ENCODE data around the gene CA6.
"Not testable (repeated sequence)": the region's sequence is repeated elsewhere in the genome, so short reads cannot be mapped to it uniquely, and the experiment has no call there.

The CA6 gene

DNA sequence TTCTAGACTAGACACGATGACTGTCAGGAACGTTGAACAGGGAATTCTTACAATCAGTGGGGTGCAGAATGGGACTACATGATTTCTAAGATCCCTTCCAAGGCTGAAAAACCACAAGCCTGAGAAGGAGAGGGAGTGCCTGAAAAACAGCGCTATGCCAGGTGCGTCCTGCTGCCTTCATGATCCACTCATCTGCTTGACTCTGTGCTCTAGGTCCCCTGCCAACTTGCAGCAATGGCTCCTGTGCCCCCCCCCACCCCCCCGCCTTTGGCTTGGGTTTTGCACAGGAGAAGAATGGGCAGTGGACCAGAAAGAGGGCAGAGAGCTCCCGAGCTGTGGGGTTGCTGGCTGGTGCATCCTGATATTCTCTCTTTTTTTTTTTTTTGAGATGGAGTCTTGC is 74.6 kb downstream of the CA6 start:
- H3K4me1 ChIP-seq (ENCODE audit: low read depth, poor library complexity, severe bottlenecking): no peaks in the 10 kb centered on the region

DNA sequence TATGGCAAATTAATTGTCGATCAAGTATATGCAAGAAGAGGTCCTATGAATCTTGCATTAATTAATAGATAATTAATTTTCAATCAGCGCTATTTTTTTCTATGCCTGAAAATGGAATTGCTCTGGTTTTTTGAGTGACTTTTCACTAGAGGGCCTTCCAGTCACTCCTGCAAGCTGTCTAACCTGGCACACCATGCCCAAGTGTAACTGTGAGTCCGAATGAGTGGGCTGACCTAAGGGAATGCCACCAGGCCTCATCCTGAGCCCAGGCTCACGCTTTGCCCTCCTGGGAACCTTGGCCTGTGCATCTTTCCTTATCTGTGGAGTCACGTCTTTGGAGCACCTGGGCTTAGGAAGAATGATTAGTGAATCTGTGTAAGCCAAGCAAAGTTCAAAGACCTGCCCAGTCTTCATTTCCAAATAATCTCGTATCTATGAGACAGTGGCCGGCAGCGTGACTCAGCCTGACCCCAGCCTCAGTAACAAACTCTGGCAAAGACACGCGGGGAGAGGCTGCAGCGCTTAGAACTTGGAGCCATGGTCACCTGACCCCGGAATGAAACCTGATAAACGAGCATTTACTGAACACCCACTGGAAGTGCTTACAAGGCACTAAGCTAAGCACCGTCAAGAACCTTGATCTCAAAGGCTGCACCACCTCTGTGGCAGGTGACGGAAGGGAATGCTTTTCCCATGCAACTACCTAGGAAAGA is 76.5 kb downstream of the CA6 start:
- not testable (repeated sequence) for H3K4me2 ChIP-seq; H3K36me3 ChIP-seq (ENCODE audit: insufficient read depth); H3K9ac ChIP-seq; H3K4me3 ChIP-seq (IDR thresholded peaks at IDR 0.05; ENCODE audit: insufficient read depth, low read depth, low read length); H3K27me3 ChIP-seq (ENCODE audit: insufficient read depth, low read depth); H3K27ac ChIP-seq; H4K20me1 ChIP-seq (ENCODE audit: insufficient read depth); H2AFZ ChIP-seq (ENCODE audit: low read depth); H3K79me2 ChIP-seq (ENCODE audit: insufficient read depth, low read depth); H3K4me1 ChIP-seq (ENCODE audit: low read depth, poor library complexity, severe bottlenecking)

More for the DNA sequence above, 74.6 kb downstream of the CA6 start:
- Histone ChIP-seq H3K36me3 (ENCODE audit: insufficient read depth) (no peaks in the 10 kb centered on the region), H2AFZ (ENCODE audit: low read depth) (no peak overlapping the region), H3K79me2 (ENCODE audit: insufficient read depth, low read depth) (no peaks in the 10 kb centered on the region), H3K27me3 (ENCODE audit: insufficient read depth, low read depth) (peaks cover 3% of the 10 kb centered on the region; the same call in 1 of the 2 replicates), H3K27ac (no peak overlapping the region), H3K4me2 (no peak overlapping the region), H3K4me3 (IDR thresholded peaks at IDR 0.05; ENCODE audit: insufficient read depth, low read depth, low read length) (no peak overlapping the region), H4K20me1 (ENCODE audit: insufficient read depth) (no peaks in the 10 kb centered on the region), H3K9ac (no peak overlapping the region)
- TF ChIP-seq, protein P1, sequence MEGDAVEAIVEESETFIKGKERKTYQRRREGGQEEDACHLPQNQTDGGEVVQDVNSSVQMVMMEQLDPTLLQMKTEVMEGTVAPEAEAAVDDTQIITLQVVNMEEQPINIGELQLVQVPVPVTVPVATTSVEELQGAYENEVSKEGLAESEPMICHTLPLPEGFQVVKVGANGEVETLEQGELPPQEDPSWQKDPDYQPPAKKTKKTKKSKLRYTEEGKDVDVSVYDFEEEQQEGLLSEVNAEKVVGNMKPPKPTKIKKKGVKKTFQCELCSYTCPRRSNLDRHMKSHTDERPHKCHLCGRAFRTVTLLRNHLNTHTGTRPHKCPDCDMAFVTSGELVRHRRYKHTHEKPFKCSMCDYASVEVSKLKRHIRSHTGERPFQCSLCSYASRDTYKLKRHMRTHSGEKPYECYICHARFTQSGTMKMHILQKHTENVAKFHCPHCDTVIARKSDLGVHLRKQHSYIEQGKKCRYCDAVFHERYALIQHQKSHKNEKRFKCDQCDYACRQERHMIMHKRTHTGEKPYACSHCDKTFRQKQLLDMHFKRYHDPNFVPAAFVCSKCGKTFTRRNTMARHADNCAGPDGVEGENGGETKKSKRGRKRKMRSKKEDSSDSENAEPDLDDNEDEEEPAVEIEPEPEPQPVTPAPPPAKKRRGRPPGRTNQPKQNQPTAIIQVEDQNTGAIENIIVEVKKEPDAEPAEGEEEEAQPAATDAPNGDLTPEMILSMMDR (conservative IDR thresholded peaks at IDR 0.05; ENCODE audit: low read depth, low read length): no peak

DNA sequence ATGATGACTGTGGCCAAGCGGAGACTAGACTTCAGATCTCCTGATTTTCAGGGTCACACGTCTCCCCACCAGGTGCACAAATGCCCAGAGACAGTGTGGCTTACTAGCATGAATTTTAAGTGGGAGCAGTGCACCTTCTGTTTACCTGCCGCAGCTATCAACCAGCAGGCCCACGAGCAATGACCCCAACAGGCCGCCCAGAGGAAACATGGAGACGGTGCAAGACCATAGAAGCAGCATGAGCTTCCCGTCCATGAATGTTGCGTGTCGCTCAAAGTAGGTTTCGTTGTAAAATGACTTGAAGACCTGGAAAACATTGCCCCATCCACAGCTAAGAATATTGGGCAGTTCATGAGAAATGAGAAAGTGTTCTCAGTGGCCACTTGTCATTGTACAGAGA is 77.1 kb downstream of the CA6 start:
- no peak overlapping the region for H3K4me3 ChIP-seq (IDR thresholded peaks at IDR 0.05; ENCODE audit: insufficient read depth, low read depth, low read length)
- TF ChIP-seq, protein P1 (conservative IDR thresholded peaks at IDR 0.05; ENCODE audit: low read depth, low read length): no peak
- no peak overlapping the region for H2AFZ ChIP-seq (ENCODE audit: low read depth)
- H3K27me3 ChIP-seq (ENCODE audit: insufficient read depth, low read depth): no peaks in the 10 kb centered on the region; the same call in 1 of the 2 replicates
- no peak overlapping the region for H3K4me2 ChIP-seq
- H3K36me3 ChIP-seq (ENCODE audit: insufficient read depth): no peaks in the 10 kb centered on the region
- H3K79me2 ChIP-seq (ENCODE audit: insufficient read depth, low read depth): no peaks in the 10 kb centered on the region
- H3K27ac ChIP-seq: no peak overlapping the region
- H3K9ac ChIP-seq: no peak overlapping the region
- no peaks in the 10 kb centered on the region for H4K20me1 ChIP-seq (ENCODE audit: insufficient read depth)
- no peaks in the 10 kb centered on the region for H3K4me1 ChIP-seq (ENCODE audit: low read depth, poor library complexity, severe bottlenecking)

All from KMS-11 (cell line).